Measurements from ENCODE around the gene PAM.

DNA sequence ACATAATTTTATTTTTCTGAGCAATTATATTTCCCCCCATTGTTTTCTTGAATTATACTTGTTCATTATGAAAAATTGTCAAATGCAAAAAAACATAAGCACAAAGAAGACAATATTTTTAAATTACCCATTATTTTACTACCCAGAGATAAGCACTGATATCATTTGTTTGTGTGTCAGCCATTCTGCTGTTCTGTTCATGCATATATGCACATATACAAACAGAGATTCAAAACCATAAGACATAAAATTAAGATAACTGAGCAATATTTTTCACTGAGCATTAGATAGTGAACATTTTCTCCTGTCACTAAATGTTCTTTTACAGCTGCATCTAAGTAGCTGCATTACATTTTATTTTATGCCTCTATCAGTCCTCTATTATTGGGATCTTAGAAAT lies 35.6 kb downstream of the PAM start:
- TF ChIP-seq ZFX (IDR thresholded peaks at IDR 0.05) (no peak), EZH2 (IDR thresholded peaks at IDR 0.05) (no peak), POLR2AphosphoS5 (IDR thresholded peaks at IDR 0.05; ENCODE audit: low read depth, low read length) (no peak), POLR2A (IDR thresholded peaks at IDR 0.05; ENCODE audit: borderline replicate concordance, extremely low read depth, insufficient read depth, insufficient read length) (no peak), SP1 (IDR thresholded peaks at IDR 0.05; ENCODE audit: low read depth) (no peak), EGR1 (IDR thresholded peaks at IDR 0.05; ENCODE audit: low read depth) (no peak), JUND (IDR thresholded peaks at IDR 0.05) (no peak), EZH2phosphoT487 (IDR thresholded peaks at IDR 0.05; ENCODE audit: borderline replicate concordance) (no peak), CEBPB (IDR thresholded peaks at IDR 0.05; ENCODE audit: low read depth) (no peak), ZNF274 (IDR thresholded peaks at IDR 0.05; ENCODE audit: low read depth, low read length) (no peak)
- TF ChIP-seq, protein P1, sequence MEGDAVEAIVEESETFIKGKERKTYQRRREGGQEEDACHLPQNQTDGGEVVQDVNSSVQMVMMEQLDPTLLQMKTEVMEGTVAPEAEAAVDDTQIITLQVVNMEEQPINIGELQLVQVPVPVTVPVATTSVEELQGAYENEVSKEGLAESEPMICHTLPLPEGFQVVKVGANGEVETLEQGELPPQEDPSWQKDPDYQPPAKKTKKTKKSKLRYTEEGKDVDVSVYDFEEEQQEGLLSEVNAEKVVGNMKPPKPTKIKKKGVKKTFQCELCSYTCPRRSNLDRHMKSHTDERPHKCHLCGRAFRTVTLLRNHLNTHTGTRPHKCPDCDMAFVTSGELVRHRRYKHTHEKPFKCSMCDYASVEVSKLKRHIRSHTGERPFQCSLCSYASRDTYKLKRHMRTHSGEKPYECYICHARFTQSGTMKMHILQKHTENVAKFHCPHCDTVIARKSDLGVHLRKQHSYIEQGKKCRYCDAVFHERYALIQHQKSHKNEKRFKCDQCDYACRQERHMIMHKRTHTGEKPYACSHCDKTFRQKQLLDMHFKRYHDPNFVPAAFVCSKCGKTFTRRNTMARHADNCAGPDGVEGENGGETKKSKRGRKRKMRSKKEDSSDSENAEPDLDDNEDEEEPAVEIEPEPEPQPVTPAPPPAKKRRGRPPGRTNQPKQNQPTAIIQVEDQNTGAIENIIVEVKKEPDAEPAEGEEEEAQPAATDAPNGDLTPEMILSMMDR (IDR thresholded peaks at IDR 0.05 in 2 of 3, conservative IDR thresholded peaks at IDR 0.05 in 1 of 3; ENCODE audit: borderline replicate concordance in 1 of 3, insufficient read depth in 1 of 3, low read depth in 2 of 3, low read length in 2 of 3), result no peak
- TF ChIP-seq, protein P2, sequence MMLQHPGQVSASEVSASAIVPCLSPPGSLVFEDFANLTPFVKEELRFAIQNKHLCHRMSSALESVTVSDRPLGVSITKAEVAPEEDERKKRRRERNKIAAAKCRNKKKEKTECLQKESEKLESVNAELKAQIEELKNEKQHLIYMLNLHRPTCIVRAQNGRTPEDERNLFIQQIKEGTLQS (IDR thresholded peaks at IDR 0.05), result no peak
- TF ChIP-seq, protein P3, sequence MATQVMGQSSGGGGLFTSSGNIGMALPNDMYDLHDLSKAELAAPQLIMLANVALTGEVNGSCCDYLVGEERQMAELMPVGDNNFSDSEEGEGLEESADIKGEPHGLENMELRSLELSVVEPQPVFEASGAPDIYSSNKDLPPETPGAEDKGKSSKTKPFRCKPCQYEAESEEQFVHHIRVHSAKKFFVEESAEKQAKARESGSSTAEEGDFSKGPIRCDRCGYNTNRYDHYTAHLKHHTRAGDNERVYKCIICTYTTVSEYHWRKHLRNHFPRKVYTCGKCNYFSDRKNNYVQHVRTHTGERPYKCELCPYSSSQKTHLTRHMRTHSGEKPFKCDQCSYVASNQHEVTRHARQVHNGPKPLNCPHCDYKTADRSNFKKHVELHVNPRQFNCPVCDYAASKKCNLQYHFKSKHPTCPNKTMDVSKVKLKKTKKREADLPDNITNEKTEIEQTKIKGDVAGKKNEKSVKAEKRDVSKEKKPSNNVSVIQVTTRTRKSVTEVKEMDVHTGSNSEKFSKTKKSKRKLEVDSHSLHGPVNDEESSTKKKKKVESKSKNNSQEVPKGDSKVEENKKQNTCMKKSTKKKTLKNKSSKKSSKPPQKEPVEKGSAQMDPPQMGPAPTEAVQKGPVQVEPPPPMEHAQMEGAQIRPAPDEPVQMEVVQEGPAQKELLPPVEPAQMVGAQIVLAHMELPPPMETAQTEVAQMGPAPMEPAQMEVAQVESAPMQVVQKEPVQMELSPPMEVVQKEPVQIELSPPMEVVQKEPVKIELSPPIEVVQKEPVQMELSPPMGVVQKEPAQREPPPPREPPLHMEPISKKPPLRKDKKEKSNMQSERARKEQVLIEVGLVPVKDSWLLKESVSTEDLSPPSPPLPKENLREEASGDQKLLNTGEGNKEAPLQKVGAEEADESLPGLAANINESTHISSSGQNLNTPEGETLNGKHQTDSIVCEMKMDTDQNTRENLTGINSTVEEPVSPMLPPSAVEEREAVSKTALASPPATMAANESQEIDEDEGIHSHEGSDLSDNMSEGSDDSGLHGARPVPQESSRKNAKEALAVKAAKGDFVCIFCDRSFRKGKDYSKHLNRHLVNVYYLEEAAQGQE (IDR thresholded peaks at IDR 0.05; ENCODE audit: low read depth), result no peak
